Liver (tissue), 9 donors: ENCODE measurements around the gene FBXL15. TPM values are rescaled to one million over a fixed set of nuclear protein-coding genes. Genes with fewer than 3 reads are reported as not detected.

Source experiments
- DNase-seq: peaks from one replicate; pipeline ENCODE4 v3.0.0-alpha.2; 2017; ENCODE audit warnings: low spot score
- H3K27ac ChIP-seq, 2 donors: one replicate each; pipeline ENCODE4 v1.7.0; 2013; ENCODE audit warnings: inconsistent platforms in 2 of 2, low read length in 2 of 2, control low read depth in 1 of 2, low read depth in 1 of 2, mild to moderate bottlenecking in 1 of 2
- H3K27me3 ChIP-seq, 4 donors: one replicate each; pipeline versions ENCODE4 v1.6.1 to v1.7.0; 2013; ENCODE audit warnings: low read length in 3 of 4, inconsistent platforms in 1 of 4, mild to moderate bottlenecking in 1 of 4, moderate library complexity in 1 of 4; ENCODE audit not compliant: control insufficient read depth in 4 of 4, insufficient read depth in 4 of 4
- H3K36me3 ChIP-seq, 4 donors: one replicate each; pipeline versions ENCODE4 v1.6.1 to v1.7.0; 2013; ENCODE audit warnings: low read length in 3 of 4, mild to moderate bottlenecking in 3 of 4, low read depth in 1 of 4, moderate library complexity in 1 of 4; ENCODE audit not compliant: control insufficient read depth in 4 of 4, insufficient read depth in 3 of 4
- H3K4me1 ChIP-seq, 4 donors: one replicate each; pipeline versions ENCODE4 v1.6.1 to v1.7.0; 2013; ENCODE audit warnings: low read length in 3 of 4, mild to moderate bottlenecking in 3 of 4, moderate library complexity in 1 of 4; ENCODE audit not compliant: control insufficient read depth in 4 of 4, insufficient read depth in 4 of 4
- H3K4me3 ChIP-seq, 3 donors: one replicate each; pipeline versions ENCODE4 v1.6.1 to v1.7.0; 2013; ENCODE audit warnings: low read length in 3 of 3, control low read depth in 1 of 3, low read depth in 1 of 3, mild to moderate bottlenecking in 1 of 3
- H3K9ac ChIP-seq, 2 donors: one replicate each; pipeline ENCODE4 v1.7.0; 2013; ENCODE audit warnings: low read length in 2 of 2, mild to moderate bottlenecking in 2 of 2, moderate library complexity in 2 of 2, control low read depth in 1 of 2, low read depth in 1 of 2
- H3K9me3 ChIP-seq, 4 donors: one replicate each; pipeline versions ENCODE4 v1.6.1 to v1.7.0; 2013; ENCODE audit warnings: low read length in 3 of 4; ENCODE audit not compliant: control insufficient read depth in 4 of 4
- ATF3 ChIP-seq: IDR thresholded peaks from 2 replicates; pipeline ENCODE4 v1.6.1; 2016; ENCODE audit warnings: antibody characterized with exemption
- CTCF ChIP-seq: fragments of 150-350 bp; IDR thresholded peaks from 2 replicates; pipeline ENCODE4 v1.5.1; 2017; ENCODE audit warnings: improper control_type of control experiment, low read depth, low read length; ENCODE audit not compliant: missing input control
- EGR1 ChIP-seq, 2 donors: IDR thresholded peaks; 2 replicates each; pipeline ENCODE4 v1.6.1; 2016 to 2018; ENCODE audit warnings: antibody characterized with exemption in 2 of 2, low read depth in 2 of 2
- FOXA1 ChIP-seq: IDR thresholded peaks from 2 replicates; pipeline ENCODE4 v1.6.1; 2016; ENCODE audit warnings: antibody characterized with exemption
- FOXA2 ChIP-seq: IDR thresholded peaks from 2 replicates; pipeline ENCODE4 v1.6.1; 2016; ENCODE audit warnings: antibody characterized with exemption
- GABPA ChIP-seq, 2 donors: IDR thresholded peaks in 1 of 2; conservative IDR thresholded peaks in 1 of 2; 2 replicates each; pipeline ENCODE4 v1.6.1; 2016; ENCODE audit warnings: antibody characterized with exemption in 2 of 2, mild to moderate bottlenecking in 1 of 2, moderate library complexity in 1 of 2
- HNF4A ChIP-seq, 2 donors: conservative IDR thresholded peaks; 2 replicates each; pipeline ENCODE4 v1.6.1; 2016; ENCODE audit warnings: antibody characterized with exemption in 2 of 2, mild to moderate bottlenecking in 2 of 2
- HNF4G ChIP-seq: IDR thresholded peaks from 2 replicates; pipeline ENCODE4 v1.6.1; 2016; ENCODE audit warnings: antibody characterized with exemption
- JUND ChIP-seq, 2 donors: IDR thresholded peaks; 2 replicates each; pipeline ENCODE4 v1.6.1; 2016; ENCODE audit warnings: antibody characterized with exemption in 2 of 2
- MAX ChIP-seq: IDR thresholded peaks from 2 replicates; pipeline ENCODE4 v1.6.1; 2016; ENCODE audit warnings: antibody characterized with exemption
- NR2F2 ChIP-seq: IDR thresholded peaks from 2 replicates; pipeline ENCODE4 v1.6.1; 2016; ENCODE audit warnings: antibody characterized with exemption
- RAD21 ChIP-seq, 2 donors: IDR thresholded peaks; 2 replicates each; pipeline ENCODE4 v1.6.1; 2016; ENCODE audit warnings: antibody characterized with exemption in 2 of 2, mild to moderate bottlenecking in 2 of 2
- REST ChIP-seq: IDR thresholded peaks from 2 replicates; pipeline ENCODE4 v1.6.1; 2016; ENCODE audit warnings: antibody characterized with exemption, mild to moderate bottlenecking
- RXRA ChIP-seq, 2 donors: IDR thresholded peaks; 2 replicates each; pipeline ENCODE4 v1.6.1; 2017 to 2018; ENCODE audit warnings: antibody characterized with exemption in 2 of 2, mild to moderate bottlenecking in 1 of 2
- SP1 ChIP-seq: IDR thresholded peaks from 2 replicates; pipeline ENCODE4 v1.6.1; 2018; ENCODE audit warnings: antibody characterized with exemption, mild to moderate bottlenecking
- TAF1 ChIP-seq: conservative IDR thresholded peaks from 2 replicates; pipeline ENCODE4 v1.6.1; 2016; ENCODE audit warnings: antibody characterized with exemption, mild to moderate bottlenecking
- YY1 ChIP-seq: IDR thresholded peaks from 2 replicates; pipeline ENCODE4 v1.6.1; 2016; ENCODE audit warnings: antibody characterized with exemption, mild to moderate bottlenecking
- WGBS: extraction: QIAGEN DNeasy Blood & Tissue Kit; methylation state at CpG from one replicate; pipeline ENCODE4 v1.1.7; 2013; 5-methylcytosine and 5-hydroxymethylcytosine counted together
- polyA plus RNA-seq, 2 donors: library from polyadenylated mRNA; stranded (reverse) in 1 of 2; unstranded in 1 of 2; fragments of 200-250 nt in 1 of 2; fragments of >200 nt in 1 of 2; fragmentation: Nextera tagmentation in 1 of 2; extraction: Ambion mirVana in 1 of 2; gene quantifications; one replicate each; pipeline versions ENCODE4 v1.2.1 to v1.2.3, GENCODE V29; 2013 to 2015
- total RNA-seq, 2 donors: library from RNA; depleted of rRNA; stranded (reverse); fragments of >200 nt; gene quantifications; one replicate each; pipeline ENCODE4 v1.2.3, GENCODE V29; 2014
- TF ChIP-seq, protein P1 (sequence below): IDR thresholded peaks from 2 replicates; pipeline ENCODE4 v1.6.1; 2016; ENCODE audit warnings: antibody characterized with exemption
- donor health status: healthy.
- donor health status: healthy.
- donor health status: healthy.
- donor health status: healthy.
- donor health status: healthy.

Gene FBXL15
- total and polyA plus RNA-seq, 4 donors = 4.4 to 14.4 (median 10.0) TPM

GRCh38 chr10:102444851-102445250, 24.2 kb downstream of the FBXL15 start:
- Histone ChIP-seq H3K36me3 (no peaks in the 10 kb centered on the region), H3K27me3 (no peaks in the 10 kb centered on the region), H3K27ac (no peak overlapping the region), H3K9me3 (no peaks in the 10 kb centered on the region), H3K4me3 (no peak overlapping the region), H3K4me1 (peaks cover 0 to 5% (median 0%) of the 10 kb centered on the region in 4 donors), H3K9ac (no peak overlapping the region)
- 90% methylated on average over 2 of the region's 2 CpGs for WGBS
- no peak for DNase-seq
- TF ChIP-seq FOXA1 (no peak), MAX (no peak), EGR1 (IDR thresholded peaks at IDR 0.05; ENCODE audit: low read depth in 2 of 2) (no peak), JUND (IDR thresholded peaks at IDR 0.05) (no peak), SP1 (no peak), YY1 (no peak), CTCF (no peak), REST (no peak), FOXA2 (no peak), HNF4G (no peak), RXRA (IDR thresholded peaks at IDR 0.05) (no peak), GABPA (IDR thresholded peaks at IDR 0.05 in 1 of 2, conservative IDR thresholded peaks at IDR 0.05 in 1 of 2) (no peak), ATF3 (no peak), HNF4A (conservative IDR thresholded peaks at IDR 0.05) (no peak), TAF1 (no peak), NR2F2 (no peak), RAD21 (IDR thresholded peaks at IDR 0.05) (no peak)
- TF ChIP-seq, protein P1, sequence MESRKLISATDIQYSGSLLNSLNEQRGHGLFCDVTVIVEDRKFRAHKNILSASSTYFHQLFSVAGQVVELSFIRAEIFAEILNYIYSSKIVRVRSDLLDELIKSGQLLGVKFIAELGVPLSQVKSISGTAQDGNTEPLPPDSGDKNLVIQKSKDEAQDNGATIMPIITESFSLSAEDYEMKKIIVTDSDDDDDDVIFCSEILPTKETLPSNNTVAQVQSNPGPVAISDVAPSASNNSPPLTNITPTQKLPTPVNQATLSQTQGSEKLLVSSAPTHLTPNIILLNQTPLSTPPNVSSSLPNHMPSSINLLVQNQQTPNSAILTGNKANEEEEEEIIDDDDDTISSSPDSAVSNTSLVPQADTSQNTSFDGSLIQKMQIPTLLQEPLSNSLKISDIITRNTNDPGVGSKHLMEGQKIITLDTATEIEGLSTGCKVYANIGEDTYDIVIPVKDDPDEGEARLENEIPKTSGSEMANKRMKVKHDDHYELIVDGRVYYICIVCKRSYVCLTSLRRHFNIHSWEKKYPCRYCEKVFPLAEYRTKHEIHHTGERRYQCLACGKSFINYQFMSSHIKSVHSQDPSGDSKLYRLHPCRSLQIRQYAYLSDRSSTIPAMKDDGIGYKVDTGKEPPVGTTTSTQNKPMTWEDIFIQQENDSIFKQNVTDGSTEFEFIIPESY = no peak
